NCI-H1694 treated with DMSO at 0.1 percent for 48 hours (cell line): ENCODE measurements around the gene CCL26.

Experiments
- DNase-seq: peaks from one replicate; lab custom pipeline; 2025; lab: John Stamatoyannopoulos, UW

Gene CCL26, protein sequence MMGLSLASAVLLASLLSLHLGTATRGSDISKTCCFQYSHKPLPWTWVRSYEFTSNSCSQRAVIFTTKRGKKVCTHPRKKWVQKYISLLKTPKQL

GRCh38 chr7:75772081-75773077 is at the start of gene CCL26:
Gene CCL26 (minus strand): TSS chr7:75772211. CDS start chr7:75772176, 35 bp downstream.
- DNase-seq: peak; percentile 14

GRCh38 chr7:75820688-75821087 is 48.7 kb upstream of the CCL26 start:
- no peak for DNase-seq

- no peak for DNase-seq
These were observed 47.7 kb upstream of the CCL26 start for GRCh38 chr7:75819711-75820110.

GRCh38 chr7:75818472-75818871 is 46.5 kb upstream of the CCL26 start:
- DNase-seq: no peak

GRCh38 chr7:75817116-75817515 is 45.1 kb upstream of the CCL26 start:
- no peak for DNase-seq

DNA sequence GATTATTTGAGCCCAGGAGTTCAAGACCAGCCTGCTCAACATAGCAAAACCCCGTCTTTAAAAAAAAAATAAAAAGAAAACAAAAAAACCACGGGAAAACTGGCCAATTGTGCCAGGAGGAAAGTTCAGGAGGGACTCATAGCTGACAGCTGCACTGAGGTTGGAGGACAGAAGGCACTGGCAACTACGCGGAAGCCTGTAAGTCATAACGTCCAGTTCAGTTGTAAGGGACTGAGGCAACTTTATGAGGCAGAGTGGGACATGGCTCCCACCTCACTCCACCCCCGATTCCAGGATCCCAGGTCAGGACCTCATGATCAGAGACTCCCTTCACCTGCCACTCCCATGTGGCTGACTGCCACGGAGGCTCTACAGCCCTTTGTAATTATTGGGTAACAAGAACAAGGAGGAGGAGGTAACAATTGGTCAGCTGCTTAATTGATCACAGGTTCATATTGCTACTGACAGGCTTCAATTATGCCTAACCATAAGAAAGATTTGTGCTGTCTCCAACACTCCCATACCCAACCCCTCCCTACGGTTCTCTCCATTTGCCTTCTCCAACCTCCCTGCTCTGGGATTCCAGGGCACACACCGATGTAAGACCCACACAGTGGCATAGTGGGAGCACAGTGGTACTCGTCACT is 43.5 kb upstream of the CCL26 start:
- DNase-seq: no peak

GRCh38 chr7:75814407-75814947 is 42.5 kb upstream of the CCL26 start:
- no peak for DNase-seq

DNA sequence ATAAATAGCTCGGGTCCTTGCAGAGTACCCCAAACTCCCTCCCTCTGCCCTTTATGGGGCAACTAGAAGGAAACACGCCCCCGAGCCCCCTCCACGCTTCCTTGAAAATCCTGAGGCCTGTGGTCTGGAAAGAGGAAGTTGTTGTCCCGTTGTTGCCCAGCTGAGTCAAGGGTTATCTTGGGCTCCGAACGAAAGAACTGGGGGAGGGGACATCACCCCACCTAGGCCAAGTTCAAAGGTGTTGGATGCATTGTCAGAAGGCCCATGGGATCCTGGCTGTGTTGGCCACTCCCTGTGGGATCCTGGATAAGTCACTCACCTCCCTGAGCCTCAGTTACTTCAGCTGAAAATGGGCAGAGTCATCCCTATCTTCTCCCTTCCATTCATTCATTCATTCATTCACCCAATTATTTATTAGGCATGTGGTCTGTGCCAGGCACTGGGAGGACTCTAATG is 41.8 kb upstream of the CCL26 start, which contains the start of gene CCL24:
CCL24 (minus strand) TSS at position 26 of the 456 bp plus-strand sequence. CDS start 91 bp downstream, outside the sequence.
- no peak for DNase-seq

- DNase-seq: no peak
These were observed 41.1 kb upstream of the CCL26 start for GRCh38 chr7:75813084-75813483.

- DNase-seq: no peak
These were observed 40.1 kb upstream of the CCL26 start for GRCh38 chr7:75811894-75812678.

- DNase-seq: no peak
These were observed 37.4 kb upstream of the CCL26 start for GRCh38 chr7:75809396-75809795.

DNA sequence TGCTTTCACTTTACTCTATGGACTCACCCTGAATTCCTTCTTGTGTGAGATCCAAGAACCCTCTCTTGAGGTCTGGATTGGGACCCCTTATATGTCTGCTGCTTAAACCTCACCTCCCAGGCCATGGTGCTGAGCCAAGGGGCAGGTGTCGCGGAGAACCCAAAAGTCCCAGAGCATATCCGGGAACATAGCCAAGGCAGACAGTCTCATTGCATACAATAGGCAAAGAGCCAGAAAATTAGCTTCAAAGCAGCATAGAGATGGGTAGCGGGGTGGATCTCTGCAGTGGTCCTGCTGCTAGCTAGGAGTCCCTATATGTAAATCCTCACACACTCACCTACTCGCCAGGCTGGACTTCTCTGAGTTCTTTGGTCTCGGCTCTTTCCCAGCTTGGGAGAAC is 36.1 kb upstream of the CCL26 start:
- DNase-seq: peak; percentile 97

DNA sequence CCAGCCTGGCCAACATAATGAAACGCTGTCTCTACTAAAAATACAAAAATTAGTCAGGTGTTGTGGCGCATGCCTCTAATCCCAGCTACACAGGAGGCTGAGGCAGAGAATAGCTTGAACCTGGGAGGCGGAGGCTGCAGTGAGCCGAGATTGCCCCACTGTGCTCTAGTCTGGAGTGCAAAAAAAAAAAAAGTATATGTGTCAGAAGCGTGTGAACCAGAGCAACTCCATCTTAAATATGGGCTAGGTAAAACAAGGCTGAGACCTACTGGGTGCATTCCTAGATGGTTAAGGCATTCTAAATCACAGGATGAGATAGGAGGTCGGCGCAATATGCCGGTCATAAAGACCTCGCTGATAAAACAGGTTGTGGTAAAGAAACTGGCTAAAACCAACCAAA is 35.4 kb upstream of the CCL26 start:
- DNase-seq: no peak

DNA sequence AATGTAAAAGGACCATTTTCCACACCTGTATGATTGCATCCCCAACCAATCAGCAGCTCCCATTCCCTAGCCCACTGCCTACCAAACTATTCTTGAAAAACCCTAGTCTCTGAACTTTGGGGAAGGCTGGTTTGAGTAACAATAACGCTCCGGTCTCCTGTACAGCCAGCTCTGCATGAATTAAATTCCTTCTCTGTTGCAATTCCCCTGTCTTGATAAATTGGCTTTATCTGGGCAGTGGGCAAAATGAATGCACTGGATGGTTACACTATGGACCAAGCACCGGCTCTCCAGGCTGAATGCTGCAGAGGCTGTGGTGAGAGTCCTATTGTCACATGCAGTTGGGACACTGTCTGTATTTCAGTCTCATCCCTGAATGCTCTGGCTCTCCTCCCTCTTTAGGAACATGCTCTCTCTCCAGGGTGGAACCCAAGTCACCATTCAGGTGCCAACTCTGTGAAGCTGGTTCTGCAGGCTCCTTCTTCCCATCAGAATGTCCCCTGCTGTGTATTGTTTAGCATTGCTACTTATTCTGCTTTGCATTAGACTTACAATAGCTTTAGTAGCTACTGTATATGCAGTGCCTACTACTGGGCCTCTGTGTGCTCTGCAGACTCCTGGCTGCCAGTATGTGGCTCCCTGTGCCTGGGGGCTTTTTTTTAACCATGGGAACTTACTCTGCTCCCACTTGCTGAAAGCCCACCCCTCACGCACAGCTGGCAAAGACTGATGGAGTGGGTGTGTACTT is 34.7 kb upstream of the CCL26 start:
- DNase-seq: no peak

- no peak for DNase-seq
These were observed 32.7 kb upstream of the CCL26 start for GRCh38 chr7:75804705-75805104.

DNA sequence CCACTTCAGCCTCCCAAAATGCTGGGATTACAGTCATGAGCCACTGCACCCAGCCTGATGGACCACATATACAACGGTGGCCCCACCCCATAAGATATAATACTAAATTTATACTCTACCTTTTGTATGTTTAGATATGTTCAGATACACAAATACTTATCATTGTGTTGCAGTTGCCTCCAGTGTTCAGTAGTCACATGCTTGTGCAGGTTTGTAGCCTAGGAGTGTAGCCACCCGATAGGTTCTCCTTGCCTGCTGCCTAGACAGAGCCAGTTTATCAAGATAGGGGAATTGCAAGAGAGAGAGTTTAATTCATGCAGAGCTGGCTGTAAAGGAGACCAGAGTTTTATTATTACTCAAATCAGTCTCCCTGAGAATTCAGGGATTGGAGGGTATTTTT is 32.0 kb upstream of the CCL26 start:
- no peak for DNase-seq

DNA sequence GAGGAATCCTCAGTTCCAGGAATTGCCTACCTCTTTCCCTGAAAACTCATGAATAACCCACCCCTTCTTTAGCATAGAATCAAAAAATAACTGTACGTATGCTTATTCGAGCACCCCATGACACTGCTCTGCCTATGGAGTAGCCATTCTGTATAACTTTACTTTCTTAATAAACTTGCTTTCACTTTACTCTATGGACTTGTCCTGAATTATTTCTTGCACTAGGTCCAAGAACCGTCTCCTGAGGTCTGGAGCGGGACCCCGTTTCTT is 30.5 kb upstream of the CCL26 start:
- DNase-seq: no peak

DNA sequence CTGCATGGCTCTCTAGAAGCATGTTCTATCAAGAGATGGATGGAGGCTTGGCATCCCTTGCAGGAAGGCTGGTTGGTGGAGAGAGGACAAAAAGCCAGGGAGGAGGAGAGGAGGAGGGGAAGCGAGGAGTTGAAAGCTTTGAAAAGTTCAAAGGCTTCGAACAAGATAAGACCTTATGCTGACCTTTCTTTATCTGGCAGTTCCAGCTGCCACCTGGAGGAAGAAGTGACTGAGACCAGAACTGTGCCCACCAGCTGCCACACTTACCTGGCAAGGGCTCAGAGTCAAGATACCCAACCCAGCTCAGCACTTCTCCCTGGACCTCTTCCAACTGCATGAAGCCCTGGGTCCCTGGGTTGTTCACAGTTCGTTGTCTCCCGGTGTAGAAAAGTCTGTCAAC is 26.8 kb upstream of the CCL26 start:
- no peak for DNase-seq

DNA sequence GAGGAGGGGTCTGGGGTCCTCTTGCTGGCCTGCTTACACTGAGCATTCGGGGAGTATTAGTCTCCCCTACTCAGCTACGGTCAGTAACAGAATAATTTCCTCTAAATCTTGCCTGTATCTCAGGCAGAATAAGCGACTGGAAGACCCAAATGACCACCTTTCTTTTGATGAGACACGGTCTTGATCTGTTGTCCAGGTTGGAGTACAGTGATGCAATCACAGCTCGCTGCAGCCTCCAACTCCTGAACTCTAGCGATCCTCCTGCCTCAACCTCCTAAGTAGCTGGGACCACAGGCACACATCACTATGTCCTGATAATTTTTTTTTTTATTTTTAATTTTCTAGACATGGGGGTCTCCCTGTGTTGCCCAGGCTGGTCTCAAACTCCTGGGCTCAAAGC is 24.4 kb upstream of the CCL26 start:
- no peak for DNase-seq

- DNase-seq: no peak
These were observed 23.8 kb upstream of the CCL26 start for GRCh38 chr7:75795831-75796285.

DNA sequence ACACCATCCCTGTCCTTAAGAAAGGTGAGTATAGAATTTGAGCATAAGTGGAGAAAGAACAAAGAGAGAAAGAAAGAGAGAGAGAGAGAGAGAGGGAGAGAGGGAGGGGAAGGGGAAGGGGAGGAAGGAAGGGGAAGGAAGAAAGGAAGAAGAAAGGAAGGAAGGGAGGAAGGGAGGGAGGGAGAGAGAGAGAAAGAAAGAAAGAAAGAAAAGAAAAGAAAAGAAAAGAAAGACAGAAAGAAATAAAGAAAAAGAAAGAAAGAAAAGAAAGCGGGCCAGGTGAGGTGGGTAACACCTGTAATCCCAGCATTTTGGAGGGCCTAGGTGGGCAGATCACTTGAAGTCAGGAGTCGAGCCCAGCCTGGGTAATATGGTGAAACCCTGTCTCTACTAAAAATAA is 21.7 kb upstream of the CCL26 start:
- DNase-seq: no peak
